Neural progenitor cell (in vitro differentiated cells): ENCODE measurements around the gene KSR1.

Source experiments
- EZH2phosphoT487 ChIP-seq: fragments of 200-600 bp; sonication (generic); IDR thresholded peaks from 2 replicates; pipeline ENCODE4 v1.6.1; 2017; ENCODE audit warnings: antibody characterized with exemption
- TF ChIP-seq, protein P1 (sequence below): fragments of 200-600 bp; sonication (generic); IDR thresholded peaks from 2 replicates; pipeline ENCODE4 v1.5.1; 2017; ENCODE audit warnings: antibody characterized with exemption, mild to moderate bottlenecking

DNA sequence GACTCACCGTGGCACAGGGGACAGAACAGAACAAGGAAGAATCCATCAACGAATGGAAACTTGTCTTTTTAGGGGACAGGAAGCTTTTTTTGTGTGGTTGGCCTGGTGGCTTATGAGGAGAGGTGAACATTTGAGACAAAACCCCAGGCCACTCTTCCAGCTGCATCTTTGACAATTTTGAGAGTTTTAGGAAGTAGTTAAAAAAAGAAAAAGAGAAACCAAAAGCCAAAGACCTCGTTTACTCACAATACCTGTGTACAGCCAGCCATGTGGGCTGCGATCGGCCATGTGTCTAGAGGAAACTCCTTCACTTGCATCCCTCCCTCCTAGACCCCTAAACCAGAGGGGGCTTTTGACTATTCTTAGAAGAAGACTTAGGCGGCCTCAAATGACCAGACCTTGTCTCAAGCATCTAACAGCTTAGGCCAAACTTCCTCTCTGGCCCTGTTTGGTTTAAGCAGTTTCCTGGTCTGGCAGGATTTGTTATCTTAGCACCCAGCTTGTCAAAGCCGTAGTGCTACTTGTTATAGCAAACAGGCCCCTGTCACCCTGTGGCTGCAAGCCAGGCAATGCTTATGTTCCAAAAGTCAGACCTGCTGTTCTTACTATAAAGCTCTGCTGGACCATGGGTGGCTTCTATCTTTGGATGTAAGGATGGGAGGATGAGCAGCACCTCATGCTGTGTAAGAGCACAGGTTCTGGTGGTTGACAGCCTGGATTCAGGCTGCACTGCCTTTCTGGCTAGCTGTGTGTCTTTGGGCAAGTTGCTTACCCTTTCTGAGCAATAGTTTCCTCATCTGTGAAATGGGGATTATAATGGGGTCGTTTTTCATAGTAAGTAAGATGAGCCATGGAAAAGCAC is 17.7 kb downstream of the KSR1 start:
- TF ChIP-seq, protein P1, sequence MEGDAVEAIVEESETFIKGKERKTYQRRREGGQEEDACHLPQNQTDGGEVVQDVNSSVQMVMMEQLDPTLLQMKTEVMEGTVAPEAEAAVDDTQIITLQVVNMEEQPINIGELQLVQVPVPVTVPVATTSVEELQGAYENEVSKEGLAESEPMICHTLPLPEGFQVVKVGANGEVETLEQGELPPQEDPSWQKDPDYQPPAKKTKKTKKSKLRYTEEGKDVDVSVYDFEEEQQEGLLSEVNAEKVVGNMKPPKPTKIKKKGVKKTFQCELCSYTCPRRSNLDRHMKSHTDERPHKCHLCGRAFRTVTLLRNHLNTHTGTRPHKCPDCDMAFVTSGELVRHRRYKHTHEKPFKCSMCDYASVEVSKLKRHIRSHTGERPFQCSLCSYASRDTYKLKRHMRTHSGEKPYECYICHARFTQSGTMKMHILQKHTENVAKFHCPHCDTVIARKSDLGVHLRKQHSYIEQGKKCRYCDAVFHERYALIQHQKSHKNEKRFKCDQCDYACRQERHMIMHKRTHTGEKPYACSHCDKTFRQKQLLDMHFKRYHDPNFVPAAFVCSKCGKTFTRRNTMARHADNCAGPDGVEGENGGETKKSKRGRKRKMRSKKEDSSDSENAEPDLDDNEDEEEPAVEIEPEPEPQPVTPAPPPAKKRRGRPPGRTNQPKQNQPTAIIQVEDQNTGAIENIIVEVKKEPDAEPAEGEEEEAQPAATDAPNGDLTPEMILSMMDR, result no peak
- TF ChIP-seq EZH2phosphoT487, result no peak
